MCF 10A (cell line): ENCODE results near the gene AQP9. TPM values are rescaled to one million over a fixed set of nuclear protein-coding genes. Genes with fewer than 3 reads are reported as not detected.
A peak's percentile ranks its signal among the peaks of the same experiment; 100 is the strongest.

Source experiments
- BruUV-seq: library from RNA; stranded (reverse); fragments of 400-500 nt; replicated peaks from 2 replicates; lab custom pipeline; 2021; lab: Mats Ljungman, UMichigan
- CTCF ChIA-PET: fragments of 300-600 bp; sonication (Branson Sonifier 250); formaldehyde crosslinking; extraction: SDS; loops from one replicate; lab custom pipeline; 2021; ENCODE audit warnings: antibody characterized with exemption, inconsistent platforms; lab: Yijun Ruan, JAX
- POLR2A ChIA-PET: fragments of 300-600, 350-650 bp; sonication (Branson Sonifier 250); formaldehyde crosslinking; extraction: SDS; loops from one replicate; lab custom pipeline; 2020; ENCODE audit warnings: antibody characterized with exemption, inconsistent platforms; lab: Yijun Ruan, JAX
- DNase-seq: peaks from one replicate; pipeline ENCODE4 v3.0.0-alpha.2; 2018; ENCODE audit not compliant: unreplicated experiment
- H3K27ac Mint-ChIP-seq: one replicate; pipeline ENCODE4 v1.8.0; 2022; ENCODE audit warnings: mild to moderate bottlenecking, low read depth, mixed read lengths; ENCODE audit not compliant: unreplicated experiment
- H3K27me3 Mint-ChIP-seq: one replicate; pipeline ENCODE4 v1.8.0; 2022; ENCODE audit warnings: mixed read lengths; ENCODE audit not compliant: insufficient read depth, unreplicated experiment
- H3K36me3 Mint-ChIP-seq: one replicate; pipeline ENCODE4 v1.8.0; 2022; ENCODE audit warnings: mild to moderate bottlenecking, moderate library complexity, mixed read lengths; ENCODE audit not compliant: insufficient read depth, unreplicated experiment
- H3K4me1 Mint-ChIP-seq: one replicate; pipeline ENCODE4 v1.8.0; 2022; ENCODE audit warnings: mixed read lengths; ENCODE audit not compliant: insufficient read depth, unreplicated experiment
- H3K4me3 Mint-ChIP-seq: one replicate; pipeline ENCODE4 v1.8.0; 2022; ENCODE audit warnings: mild to moderate bottlenecking, moderate library complexity, mixed read lengths; ENCODE audit not compliant: unreplicated experiment
- H3K9me3 Mint-ChIP-seq: one replicate; pipeline ENCODE4 v1.8.0; 2022; ENCODE audit warnings: mixed read lengths; ENCODE audit not compliant: unreplicated experiment
- intact Hi-C: fragments of 100-400 bp; cut with micrococcal nuclease; formaldehyde crosslinking; loops from 2 replicates; pipeline ENCODE4 v1.14.1; 2022
- total RNA-seq: library from RNA; stranded (reverse); gene quantifications from 2 replicates; pipeline ENCODE4 v1.2.3, GENCODE V29; 2022
- TF ChIP-seq, protein P1 (sequence below): fragments of 200-600 bp; IDR thresholded peaks from one replicate; pipeline ENCODE4 v1.8.0; 2022; ENCODE audit warnings: antibody characterized with exemption, mild to moderate bottlenecking; ENCODE audit not compliant: unreplicated experiment

AQP9 gene
- total RNA-seq, 1 experiment from 2014 or later: 0.09 TPM

DNA sequence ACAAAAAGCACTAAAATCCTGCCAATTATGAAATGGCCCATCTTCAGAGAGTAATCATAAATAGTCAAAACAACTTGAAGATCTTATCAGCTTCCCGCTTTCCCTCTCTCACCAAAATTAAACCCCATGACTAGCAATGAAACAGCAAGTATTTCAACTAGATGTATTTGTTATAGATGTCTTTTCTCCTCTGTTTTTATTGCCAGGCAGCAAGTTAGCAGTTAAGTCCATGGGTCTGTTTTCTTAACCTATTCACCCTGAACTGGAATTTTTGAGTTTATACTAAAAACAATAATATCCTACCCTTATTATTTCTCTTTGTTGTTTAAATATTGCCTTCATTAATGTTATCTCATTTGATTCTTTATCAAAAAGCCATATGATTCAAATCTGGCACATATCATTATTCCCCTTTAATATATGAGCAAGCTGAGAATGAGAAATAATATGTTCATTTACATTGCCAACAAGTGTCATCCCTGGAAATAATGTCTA is 23.3 kb downstream of the AQP9 start:
- CTCF ChIA-PET: no interaction called here
- Mint-ChIP-seq H3K36me3 (no peaks in the 10 kb centered on the region), H3K9me3 (no peaks in the 10 kb centered on the region), H3K27ac (no peak overlapping the region), H3K4me1 (peaks cover 4% of the 10 kb centered on the region), H3K27me3 (no peaks in the 10 kb centered on the region), H3K4me3 (no peak overlapping the region)
- POLR2A ChIA-PET: no interaction called here
- intact Hi-C loops: no loop called here
- TF ChIP-seq, protein P1, sequence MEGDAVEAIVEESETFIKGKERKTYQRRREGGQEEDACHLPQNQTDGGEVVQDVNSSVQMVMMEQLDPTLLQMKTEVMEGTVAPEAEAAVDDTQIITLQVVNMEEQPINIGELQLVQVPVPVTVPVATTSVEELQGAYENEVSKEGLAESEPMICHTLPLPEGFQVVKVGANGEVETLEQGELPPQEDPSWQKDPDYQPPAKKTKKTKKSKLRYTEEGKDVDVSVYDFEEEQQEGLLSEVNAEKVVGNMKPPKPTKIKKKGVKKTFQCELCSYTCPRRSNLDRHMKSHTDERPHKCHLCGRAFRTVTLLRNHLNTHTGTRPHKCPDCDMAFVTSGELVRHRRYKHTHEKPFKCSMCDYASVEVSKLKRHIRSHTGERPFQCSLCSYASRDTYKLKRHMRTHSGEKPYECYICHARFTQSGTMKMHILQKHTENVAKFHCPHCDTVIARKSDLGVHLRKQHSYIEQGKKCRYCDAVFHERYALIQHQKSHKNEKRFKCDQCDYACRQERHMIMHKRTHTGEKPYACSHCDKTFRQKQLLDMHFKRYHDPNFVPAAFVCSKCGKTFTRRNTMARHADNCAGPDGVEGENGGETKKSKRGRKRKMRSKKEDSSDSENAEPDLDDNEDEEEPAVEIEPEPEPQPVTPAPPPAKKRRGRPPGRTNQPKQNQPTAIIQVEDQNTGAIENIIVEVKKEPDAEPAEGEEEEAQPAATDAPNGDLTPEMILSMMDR: no peak
- no TSS peak for BruUV-seq
- no peak for DNase-seq

DNA sequence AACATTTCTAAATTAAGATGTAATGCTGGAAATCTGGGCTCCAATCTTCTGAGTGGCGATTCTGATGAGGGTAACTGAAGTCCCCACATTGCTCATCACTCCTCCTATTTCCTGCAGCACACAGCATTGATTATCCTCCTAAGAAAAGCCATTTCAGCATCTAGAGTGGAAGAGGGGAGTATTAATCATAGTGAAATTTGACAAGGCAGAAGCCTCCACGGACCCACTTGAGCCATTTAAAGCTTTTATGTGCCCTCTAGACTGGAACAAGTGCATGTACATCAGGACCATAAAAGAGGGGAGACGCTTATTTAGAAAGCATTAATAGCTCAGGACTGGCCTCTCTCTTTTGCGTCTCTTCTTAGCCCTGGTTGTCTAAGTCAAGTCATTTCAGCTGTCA is 25.8 kb downstream of the AQP9 start:
- POLR2A ChIA-PET: no interaction called here
- BruUV-seq: no TSS peak
- DNase-seq: no peak
- Mint-ChIP-seq H3K27ac (no peak overlapping the region), H3K27me3 (peaks cover 7% of the 10 kb centered on the region), H3K36me3 (no peaks in the 10 kb centered on the region), H3K9me3 (no peaks in the 10 kb centered on the region), H3K4me3 (no peak overlapping the region), H3K4me1 (peaks cover 4% of the 10 kb centered on the region)
- intact Hi-C loops: no loop called here
- CTCF ChIA-PET: interaction anchor here (0.7 to 3.1 kb wide), 2 partner anchors 19 to 57 kb away, joined by 3 to 13 read pairs; no protein-coding TSS in a partner anchor
- TF ChIP-seq, protein P1: no peak

DNA sequence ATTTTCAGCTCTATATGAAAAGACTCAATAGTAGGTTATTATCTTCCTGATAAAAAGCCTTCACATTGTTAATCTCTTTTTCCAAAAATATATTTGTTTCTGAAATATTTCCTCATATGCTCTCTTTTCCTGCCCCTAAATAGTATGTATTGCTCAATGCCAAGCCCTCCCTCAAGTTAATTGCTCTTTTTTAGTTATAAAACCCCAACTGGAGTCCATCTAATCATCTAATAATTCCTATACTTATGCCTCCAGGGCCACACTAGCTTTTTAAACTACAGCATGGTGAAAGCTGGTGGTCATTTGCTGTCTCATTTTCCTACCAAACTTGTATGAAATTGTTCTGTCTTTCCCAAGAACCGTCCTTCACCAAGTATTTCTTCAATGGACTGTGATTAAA is 26.7 kb downstream of the AQP9 start:
- DNase-seq: no peak
- H3K4me1 Mint-ChIP-seq: peaks cover 4% of the 10 kb centered on the region
- POLR2A ChIA-PET: no interaction called here
- H3K4me3 Mint-ChIP-seq: no peak overlapping the region
- BruUV-seq: no TSS peak
- intact Hi-C loops: no loop called here
- H3K36me3 Mint-ChIP-seq: no peaks in the 10 kb centered on the region
- no peaks in the 10 kb centered on the region for H3K9me3 Mint-ChIP-seq
- TF ChIP-seq, protein P1: no peak
- peaks cover 16% of the 10 kb centered on the region for H3K27me3 Mint-ChIP-seq
- CTCF ChIA-PET: interaction anchor here (3.1 kb wide), 1 partner anchor 18 kb away, joined by 13 read pairs; no protein-coding TSS in a partner anchor
- H3K27ac Mint-ChIP-seq: no peak overlapping the region

DNA sequence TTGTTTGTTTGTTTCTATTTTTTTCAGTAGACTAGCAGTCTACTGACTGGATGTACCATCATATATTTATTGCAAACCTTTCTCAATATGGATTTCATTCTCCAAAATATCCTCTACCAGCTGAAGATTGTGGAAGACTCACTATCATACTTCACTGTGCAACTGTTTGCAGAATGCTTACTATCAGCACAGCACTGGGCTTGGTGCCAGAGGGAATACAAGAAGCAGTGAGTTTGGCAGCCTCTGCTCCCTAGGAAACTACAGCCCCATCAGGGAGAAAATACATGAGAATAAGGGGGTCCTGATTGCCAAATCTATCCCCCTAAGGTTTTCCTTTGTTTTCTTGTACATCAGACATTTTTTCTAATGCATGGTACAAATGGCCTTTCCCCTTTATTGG is 27.5 kb downstream of the AQP9 start:
- Mint-ChIP-seq H3K27me3 (peaks cover 23% of the 10 kb centered on the region), H3K27ac (no peak overlapping the region), H3K4me3 (no peak overlapping the region), H3K36me3 (no peaks in the 10 kb centered on the region), H3K9me3 (no peaks in the 10 kb centered on the region), H3K4me1 (peaks cover 4% of the 10 kb centered on the region)
- ChIA-PET POLR2A (no interaction called here), CTCF (interaction anchor here (1.8 to 3.1 kb wide), 2 partner anchors 17 to 88 kb away, joined by 4 to 13 read pairs; no protein-coding TSS in a partner anchor)
- intact Hi-C loops: no loop called here
- no TSS peak for BruUV-seq
- TF ChIP-seq, protein P1: no peak
- peak; percentile 24 for DNase-seq
